Brain microvascular endothelial cell (primary cell): Measurements from ENCODE around the gene TMEM117.

Source experiments
- DNase-seq: peaks from one replicate; pipeline ENCODE4 v3.0.0-alpha.2; 2020
- H3K27ac ChIP-seq: fragments of 250-450 bp; sonication (Bioruptor Pico); 2 replicates; pipeline ENCODE4 v1.5.1; 2020; ENCODE audit warnings: mild to moderate bottlenecking, moderate library complexity
- H3K27me3 ChIP-seq: fragments of 250-450 bp; sonication (Bioruptor Pico); replicated peaks from 2 replicates; pipeline ENCODE4 v1.5.1; 2020; ENCODE audit warnings: mild to moderate bottlenecking
- H3K36me3 ChIP-seq: fragments of 250-450 bp; sonication (Bioruptor Pico); replicated peaks from 2 replicates; pipeline ENCODE4 v1.5.1; 2020; ENCODE audit warnings: mild to moderate bottlenecking
- H3K4me3 ChIP-seq: 2 replicates; pipeline ENCODE4 v1.5.1; 2011; ENCODE audit warnings: low read depth, mild to moderate bottlenecking, control low read depth, low read length, moderate library complexity
- in situ Hi-C: cut with HindIII; loops from 2 replicates; pipeline ENCODE4 v1.10.0; 2017; ENCODE audit warnings: low sequenced_read_pairs, low pct_ligation_motif_present
- TF ChIP-seq, protein P1 (sequence below): IDR thresholded peaks from 2 replicates; pipeline ENCODE4 v1.5.1; 2011; ENCODE audit warnings: low read depth, mild to moderate bottlenecking, moderate library complexity, low read length, control low read depth, inconsistent platforms; ENCODE audit errors: missing control alignments

TMEM117 gene

DNA sequence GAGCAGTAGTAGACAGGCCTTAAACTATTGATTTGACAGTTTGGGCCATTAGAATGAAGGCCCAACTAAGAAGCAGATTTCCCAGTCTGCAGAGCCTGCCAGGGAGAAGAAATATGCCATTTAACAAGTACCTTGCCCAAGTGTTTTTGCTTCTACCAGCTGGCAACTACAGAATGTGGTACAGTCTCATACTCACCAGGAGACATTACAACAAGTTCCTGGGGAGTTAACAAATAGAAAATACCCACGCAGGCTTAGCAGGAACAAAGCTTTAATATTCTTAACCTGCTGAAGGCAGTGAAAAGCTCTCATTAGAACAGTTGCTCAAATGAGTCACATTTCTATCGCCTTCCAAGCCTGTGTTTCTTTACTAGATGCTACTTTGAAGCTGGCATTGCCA, 241.0 kb downstream of the TMEM117 start:
- H3K36me3 ChIP-seq: no peaks in the 10 kb centered on the region
- no peak overlapping the region for H3K27ac ChIP-seq
- TF ChIP-seq, protein P1, sequence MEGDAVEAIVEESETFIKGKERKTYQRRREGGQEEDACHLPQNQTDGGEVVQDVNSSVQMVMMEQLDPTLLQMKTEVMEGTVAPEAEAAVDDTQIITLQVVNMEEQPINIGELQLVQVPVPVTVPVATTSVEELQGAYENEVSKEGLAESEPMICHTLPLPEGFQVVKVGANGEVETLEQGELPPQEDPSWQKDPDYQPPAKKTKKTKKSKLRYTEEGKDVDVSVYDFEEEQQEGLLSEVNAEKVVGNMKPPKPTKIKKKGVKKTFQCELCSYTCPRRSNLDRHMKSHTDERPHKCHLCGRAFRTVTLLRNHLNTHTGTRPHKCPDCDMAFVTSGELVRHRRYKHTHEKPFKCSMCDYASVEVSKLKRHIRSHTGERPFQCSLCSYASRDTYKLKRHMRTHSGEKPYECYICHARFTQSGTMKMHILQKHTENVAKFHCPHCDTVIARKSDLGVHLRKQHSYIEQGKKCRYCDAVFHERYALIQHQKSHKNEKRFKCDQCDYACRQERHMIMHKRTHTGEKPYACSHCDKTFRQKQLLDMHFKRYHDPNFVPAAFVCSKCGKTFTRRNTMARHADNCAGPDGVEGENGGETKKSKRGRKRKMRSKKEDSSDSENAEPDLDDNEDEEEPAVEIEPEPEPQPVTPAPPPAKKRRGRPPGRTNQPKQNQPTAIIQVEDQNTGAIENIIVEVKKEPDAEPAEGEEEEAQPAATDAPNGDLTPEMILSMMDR: no peak
- no peaks in the 10 kb centered on the region for H3K27me3 ChIP-seq
- no peak overlapping the region for H3K4me3 ChIP-seq
- in situ Hi-C loops: no loop called here
- no peak for DNase-seq

GRCh38 chr12:44077294-44077693, 241.4 kb downstream of the TMEM117 start:
- Histone ChIP-seq H3K27ac (no peak overlapping the region), H3K36me3 (no peaks in the 10 kb centered on the region), H3K4me3 (no peak overlapping the region), H3K27me3 (no peaks in the 10 kb centered on the region)
- in situ Hi-C loops: no loop called here
- TF ChIP-seq, protein P1: no peak
- no peak for DNase-seq

GRCh38 chr12:44078273-44078672, 242.4 kb downstream of the TMEM117 start:
- Histone ChIP-seq H3K27ac (no peak overlapping the region), H3K36me3 (no peaks in the 10 kb centered on the region), H3K4me3 (no peak overlapping the region), H3K27me3 (no peaks in the 10 kb centered on the region)
- in situ Hi-C loops: no loop called here
- TF ChIP-seq, protein P1: no peak
- no peak for DNase-seq

GRCh38 chr12:44088647-44089046, 252.8 kb downstream of the TMEM117 start:
- no peaks in the 10 kb centered on the region for H3K36me3 ChIP-seq
- DNase-seq: no peak
- TF ChIP-seq, protein P1: no peak
- no peaks in the 10 kb centered on the region for H3K27me3 ChIP-seq
- in situ Hi-C loops: no loop called here
- H3K27ac ChIP-seq: no peak overlapping the region
- no peak overlapping the region for H3K4me3 ChIP-seq

DNA sequence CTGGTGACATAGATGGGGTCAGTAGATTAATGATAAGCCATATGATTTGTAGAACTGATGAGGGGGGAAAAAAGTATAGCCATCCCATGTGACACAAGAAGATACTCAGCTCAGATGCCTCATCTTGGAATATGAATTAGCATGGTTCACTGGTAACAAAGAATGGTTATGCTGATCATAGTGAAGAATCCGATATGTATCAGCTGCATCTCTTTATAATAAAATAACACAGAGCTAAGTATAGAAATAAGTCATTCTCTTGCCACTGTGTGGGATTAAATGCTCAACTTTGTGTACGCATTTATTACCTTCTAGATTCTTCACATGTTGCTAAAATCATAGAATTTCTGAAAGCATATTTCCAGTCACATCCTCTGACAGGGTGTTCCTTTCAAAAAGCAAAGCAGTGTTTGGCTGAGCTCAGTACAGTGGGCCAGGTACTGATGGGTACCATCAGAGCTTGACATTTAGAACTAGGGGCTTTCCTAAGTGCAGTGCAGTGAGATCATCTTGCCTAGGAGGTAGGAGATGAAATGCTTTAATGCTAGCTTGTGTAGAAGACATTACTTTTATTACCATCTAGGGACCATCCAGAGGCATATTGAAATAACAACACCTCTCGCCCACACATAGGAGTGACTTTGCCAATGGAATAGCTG, 256.2 kb downstream of the TMEM117 start:
- no peak for DNase-seq
- in situ Hi-C loops: no loop called here
- TF ChIP-seq, protein P1: no peak
- Histone ChIP-seq H3K27ac (no peak overlapping the region), H3K36me3 (no peaks in the 10 kb centered on the region), H3K4me3 (no peak overlapping the region), H3K27me3 (no peaks in the 10 kb centered on the region)

- H3K4me3 ChIP-seq: no peak overlapping the region
- in situ Hi-C loops: no loop called here
- TF ChIP-seq, protein P1: no peak
- H3K27ac ChIP-seq: no peak overlapping the region
- no peaks in the 10 kb centered on the region for H3K36me3 ChIP-seq
- no peaks in the 10 kb centered on the region for H3K27me3 ChIP-seq
- DNase-seq: no peak
Observed at GRCh38 chr12:44098786-44099185, 262.9 kb downstream of the TMEM117 start.
